GM21526 (cell line): ENCODE measurements around the gene AOPEP.

Experiments
- ATAC-seq: cut with Tn5 transposase; IDR thresholded peaks from one replicate; pipeline ENCODE4 v1.9.1; 2021; ENCODE audit warnings: moderate library complexity; ENCODE audit not compliant: unreplicated experiment, low FRiP score

AOPEP gene

GRCh38 chr9:94726495-94727191 is at the start of gene AOPEP:
Gene AOPEP (plus strand): TSS chr9:94726699. CDS start chr9:94759784, 33,085 bp downstream.
- ATAC-seq: peak; percentile 92

DNA sequence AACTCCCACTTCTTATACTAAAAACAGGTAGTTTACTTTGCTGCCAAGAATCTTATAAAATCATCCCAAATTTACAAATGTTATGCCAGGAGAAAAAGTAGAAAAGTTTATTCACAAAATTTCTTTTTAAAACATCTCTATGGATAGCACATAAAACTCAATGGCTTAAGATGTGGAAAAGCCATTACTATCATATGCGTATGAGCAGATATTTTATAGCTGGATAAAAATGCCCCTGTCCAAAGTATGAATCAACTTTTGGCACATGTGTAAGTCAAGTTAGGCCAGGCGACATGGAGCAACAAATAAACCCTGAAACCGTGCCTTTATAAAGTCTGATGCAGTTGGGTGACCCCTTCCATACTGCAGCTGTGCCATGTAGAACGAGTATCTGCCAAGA is 48.6 kb upstream of the AOPEP start:
- no peak for ATAC-seq

DNA sequence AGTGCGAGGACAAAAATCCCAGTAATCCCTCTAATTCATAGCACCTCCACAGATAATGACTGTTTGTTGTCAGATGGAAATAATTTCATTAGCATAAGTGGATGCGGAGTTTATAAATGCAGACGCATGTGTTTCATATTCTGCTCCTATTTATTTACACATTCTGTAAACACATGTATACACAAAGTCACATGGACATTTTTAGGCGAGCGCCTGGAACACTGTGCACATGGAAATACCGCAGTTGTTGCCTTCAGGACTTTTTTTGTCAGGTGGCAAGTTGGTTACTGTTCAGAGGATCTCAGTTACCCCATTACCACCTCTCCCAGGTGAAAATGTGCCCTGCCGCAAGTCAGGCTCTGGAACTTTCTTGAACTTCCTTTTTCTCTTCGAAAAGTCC is 46.9 kb upstream of the AOPEP start:
- no peak for ATAC-seq

- ATAC-seq: no peak
These were observed 46.5 kb upstream of the AOPEP start for GRCh38 chr9:94680020-94680419.

DNA sequence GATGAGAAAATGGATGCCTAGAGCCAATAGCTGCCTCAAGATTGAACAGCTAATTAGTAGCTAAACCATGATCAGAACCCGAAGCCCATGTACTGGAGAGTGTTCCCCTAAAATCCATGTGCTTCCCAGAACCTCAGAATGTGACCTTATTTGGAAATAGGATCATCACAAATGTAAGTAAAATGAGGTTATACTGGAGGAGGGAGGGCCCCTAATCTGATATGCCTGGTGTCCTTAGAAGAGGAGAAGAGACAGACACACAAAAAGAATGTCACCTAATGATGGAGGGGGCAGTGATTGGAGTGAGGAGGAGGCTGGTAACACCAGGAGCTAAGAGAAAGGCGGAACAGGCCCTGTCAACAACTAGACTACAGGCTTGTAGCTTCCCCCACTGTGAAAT is 45.9 kb upstream of the AOPEP start:
- no peak for ATAC-seq

DNA sequence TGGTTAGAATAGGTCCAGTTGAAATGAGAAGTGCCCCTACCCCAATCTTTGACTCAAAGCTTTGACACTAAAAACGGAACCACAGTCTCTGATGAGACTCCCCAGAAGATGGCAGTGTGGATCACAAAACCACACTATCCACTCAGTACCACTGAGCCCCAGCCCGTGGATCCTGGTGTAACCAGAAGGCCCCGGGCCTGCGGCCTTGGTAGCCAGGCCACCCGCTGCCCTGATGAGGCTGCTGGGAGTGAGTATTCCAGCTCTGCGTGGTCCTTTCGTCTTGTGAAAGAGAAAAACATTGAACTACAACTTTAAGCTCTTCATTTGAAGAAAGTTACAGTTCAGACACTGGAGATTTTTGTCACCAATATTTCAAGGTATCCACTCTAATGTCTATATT is 45.0 kb upstream of the AOPEP start:
- no peak for ATAC-seq

DNA sequence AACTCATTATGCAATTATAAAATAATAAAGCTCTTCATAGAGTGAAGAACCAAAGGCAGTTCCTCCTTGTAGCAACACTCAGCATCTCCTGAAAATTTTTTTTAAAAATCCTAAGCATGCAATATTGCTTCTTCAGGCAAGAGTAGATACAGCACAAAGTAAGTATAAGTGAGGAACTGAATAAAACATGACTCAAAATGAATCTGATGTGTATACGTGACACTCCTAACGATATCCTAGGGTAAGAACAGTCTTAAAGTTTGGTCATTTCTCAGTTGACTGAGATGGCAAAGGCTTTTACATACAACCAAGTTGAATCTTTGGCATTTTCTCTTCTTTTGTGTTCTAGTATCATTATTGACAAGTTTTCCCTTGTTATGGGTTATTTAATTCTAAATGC is 41.1 kb upstream of the AOPEP start:
- ATAC-seq: no peak

DNA sequence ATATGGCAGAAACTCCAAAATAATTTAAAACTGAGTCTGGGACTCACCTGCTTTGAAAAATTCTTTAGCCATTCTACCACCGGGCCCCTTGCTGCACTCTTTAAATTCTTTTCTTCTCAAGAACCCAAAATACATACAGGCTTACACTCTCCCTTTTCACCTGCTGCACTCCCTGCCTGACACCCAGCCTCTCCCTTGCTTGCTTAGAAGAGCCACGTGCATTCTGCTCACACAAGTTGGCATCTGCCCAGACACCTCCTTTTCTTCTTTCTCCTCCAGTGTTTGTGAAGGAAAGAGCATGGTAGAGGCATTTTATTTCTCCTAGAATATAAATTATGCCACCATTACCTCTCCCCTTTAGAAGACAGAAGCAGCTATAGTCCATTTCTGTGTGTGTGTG is 39.0 kb upstream of the AOPEP start:
- no peak for ATAC-seq

DNA sequence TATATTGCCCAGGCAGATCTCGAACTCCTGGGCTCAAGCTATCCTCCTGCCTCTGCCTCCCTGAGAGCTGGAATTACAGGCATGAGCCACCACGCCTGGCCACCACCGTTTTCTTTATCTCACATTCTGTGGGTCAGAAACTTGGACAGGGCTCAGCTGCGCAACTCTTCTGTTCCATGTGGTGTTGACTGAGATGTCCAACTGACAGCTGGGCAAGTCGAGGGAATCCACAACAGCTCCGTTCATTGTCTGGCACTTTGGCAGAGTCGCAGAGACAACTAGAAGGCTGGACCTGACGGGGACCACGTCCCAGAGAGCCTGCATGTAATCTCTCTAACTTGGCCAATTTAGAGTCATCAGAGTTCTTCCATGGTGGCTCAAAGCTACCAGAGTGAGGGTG is 36.2 kb upstream of the AOPEP start:
- ATAC-seq: no peak

DNA sequence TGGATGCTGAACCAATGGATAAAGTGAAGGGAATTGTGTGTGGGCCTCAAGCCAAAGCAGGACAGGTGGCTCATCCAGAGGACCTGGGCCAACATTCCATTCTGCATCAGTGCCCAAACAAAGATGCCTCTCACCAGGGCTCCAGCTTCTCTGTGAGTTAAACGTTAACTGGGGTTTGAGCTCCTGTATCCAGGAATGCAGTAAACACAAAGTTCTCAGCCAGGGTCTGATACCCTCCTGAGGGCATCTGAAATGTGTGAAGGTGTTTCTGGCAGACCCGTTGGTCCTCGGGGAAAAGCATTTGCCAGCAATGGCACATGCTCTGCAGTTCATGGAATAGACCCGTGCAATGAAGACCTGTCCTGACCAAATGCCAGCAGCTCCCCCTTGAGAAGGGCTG is 33.9 kb upstream of the AOPEP start:
- no peak for ATAC-seq

DNA sequence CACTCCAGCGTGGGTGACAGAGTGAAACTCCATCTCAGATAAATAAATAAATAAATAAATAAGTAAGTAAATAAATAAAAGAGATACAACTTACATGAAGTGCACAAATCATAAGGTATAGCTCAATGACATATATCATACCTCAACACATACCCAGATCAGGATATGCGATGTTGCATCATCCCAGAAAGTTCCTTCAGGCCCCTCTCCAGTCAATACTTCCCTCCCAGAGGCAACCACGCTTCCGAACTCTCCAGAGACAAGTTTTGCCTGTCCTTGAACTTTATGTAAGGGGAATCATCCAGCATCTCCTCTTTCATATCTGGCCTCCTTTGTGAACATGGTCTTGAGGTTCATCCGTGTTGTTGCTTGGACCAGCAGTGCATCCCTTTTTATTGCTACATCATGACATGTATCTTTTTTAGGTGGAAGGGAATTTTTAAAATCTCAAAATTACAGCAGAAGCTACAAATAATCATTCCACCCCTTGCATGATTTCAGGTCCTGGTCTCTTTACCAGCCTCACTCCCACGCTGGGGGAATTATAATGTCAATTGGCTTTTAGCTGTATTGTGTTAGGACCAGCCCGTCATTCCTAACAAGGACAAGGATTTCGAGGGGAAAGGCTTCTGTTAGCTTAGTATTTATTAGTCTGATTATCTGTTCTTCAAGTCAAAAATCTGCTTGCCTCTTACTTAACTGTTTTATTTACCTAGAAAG is 32.9 kb upstream of the AOPEP start:
- ATAC-seq: no peak

DNA sequence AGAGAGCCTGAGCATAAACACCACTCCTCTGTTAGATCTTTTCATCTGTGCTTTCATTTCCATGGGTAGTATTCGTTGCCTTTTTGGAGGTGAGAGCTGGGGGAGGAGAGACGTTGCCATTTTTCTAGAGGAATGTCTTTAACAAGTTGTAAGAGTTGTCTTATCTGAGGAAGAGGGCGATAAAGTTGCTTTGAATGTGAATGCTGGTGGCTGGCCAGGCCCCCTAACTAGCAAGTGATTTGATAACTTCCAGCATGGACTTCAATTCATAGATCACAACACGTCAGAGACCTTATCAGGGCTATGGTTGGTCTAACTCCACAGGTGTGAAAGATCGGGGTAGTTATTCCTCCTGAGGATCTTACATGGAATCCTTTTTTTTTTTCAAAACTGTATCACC is 30.0 kb upstream of the AOPEP start:
- no peak for ATAC-seq

GRCh38 chr9:94697972-94698581 is 28.4 kb upstream of the AOPEP start:
- ATAC-seq: no peak

- no peak for ATAC-seq
These were observed 26.7 kb upstream of the AOPEP start for GRCh38 chr9:94699715-94700373.

- no peak for ATAC-seq
These were observed 26.1 kb upstream of the AOPEP start for GRCh38 chr9:94700445-94700844.

GRCh38 chr9:94703488-94704140 is 22.9 kb upstream of the AOPEP start:
- ATAC-seq: no peak

DNA sequence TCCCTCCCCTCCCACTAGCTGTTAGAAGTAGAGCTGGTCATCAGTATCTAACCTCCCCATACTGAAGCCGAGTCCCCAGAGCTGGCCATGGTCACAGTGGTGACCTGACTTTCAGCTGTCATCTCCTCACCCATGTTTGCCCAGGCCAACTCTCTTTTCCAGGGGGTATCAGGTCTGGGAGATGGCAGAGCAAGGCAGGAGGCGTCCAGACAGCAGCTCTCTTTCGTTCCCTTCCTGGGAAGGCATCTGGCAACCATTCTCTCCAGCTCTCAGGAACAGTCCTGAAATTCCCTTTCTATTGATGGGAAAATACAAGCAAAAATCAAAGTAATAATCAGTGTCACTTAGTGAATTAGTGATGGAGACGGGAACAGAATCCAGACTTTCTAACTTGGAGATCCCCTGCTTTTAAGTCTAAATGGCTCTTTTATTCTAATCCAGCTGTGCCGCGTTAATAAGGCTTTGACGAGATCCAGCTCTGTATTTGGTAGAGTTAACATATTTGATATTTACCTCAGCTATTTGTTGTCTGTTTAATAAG is 21.3 kb upstream of the AOPEP start:
- ATAC-seq: no peak

DNA sequence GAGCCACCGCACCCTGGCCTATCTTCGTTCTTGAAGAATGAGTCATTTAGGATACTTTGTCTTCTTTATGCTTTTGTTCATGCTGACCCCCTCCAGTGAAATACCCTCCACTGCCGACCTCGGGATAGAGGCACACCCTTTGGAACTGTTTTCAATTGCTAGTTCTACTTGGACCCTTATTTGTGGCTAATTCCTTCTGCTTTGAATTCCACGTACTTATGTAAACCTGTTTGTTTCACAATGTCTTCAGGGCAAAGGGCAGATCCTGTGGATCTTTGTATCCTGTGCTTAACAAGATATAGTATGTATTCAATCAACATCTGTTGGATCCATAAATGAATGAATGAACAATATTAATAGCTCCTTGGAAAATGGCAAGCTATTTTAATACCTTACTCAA is 19.6 kb upstream of the AOPEP start:
- no peak for ATAC-seq

DNA sequence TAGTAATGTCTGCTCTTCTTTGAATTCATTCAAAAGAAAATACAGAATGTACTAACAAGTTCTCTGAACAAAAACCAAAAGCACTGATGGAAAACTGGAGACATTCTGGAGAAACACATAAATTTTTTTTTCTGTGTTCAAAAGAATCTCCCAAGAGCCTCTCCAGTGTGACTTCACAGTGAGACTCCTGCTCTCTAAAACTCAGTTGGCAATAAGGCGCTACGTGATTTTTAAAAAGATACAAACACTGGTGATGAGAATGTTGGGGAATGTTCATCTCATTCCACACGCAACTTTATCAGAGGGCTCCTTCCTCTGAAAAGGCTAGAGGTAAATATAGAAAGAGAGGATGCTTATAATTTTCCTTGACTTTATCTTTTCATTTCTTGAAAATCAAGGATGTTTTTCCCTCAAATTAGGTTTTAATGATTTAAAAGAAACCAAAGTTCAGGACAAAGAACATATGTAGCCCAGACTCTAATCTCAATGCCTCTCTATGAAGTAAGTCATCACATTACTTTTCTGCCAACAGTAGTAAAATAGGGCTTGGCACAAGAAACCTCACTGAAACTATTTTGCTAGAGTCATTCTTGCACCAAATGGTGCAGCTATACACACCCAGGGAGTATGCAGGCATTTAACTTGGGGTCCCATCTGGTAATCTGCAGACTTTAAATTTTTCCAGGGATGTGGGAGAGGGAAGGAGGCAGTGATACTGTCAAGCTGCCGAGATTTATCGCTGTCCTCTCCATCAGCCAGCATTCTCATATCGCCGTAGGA is 12.9 kb upstream of the AOPEP start:
- no peak for ATAC-seq

GRCh38 chr9:94714494-94714893 is 12.0 kb upstream of the AOPEP start:
- ATAC-seq: no peak
